Sigmoid colon (tissue), 4 donors: Measurements from ENCODE around the gene CABP4.

ENCODE experiments used
- CTCF ChIP-seq, 4 experiments: fragments of 450-650 bp in 3 of 4; fragments of 200-600 bp in 1 of 4; IDR thresholded peaks; one replicate each; pipeline ENCODE4 v1.5.1; 2016 to 2019; ENCODE audit warnings: antibody characterized with exemption in 4 of 4, mild to moderate bottlenecking in 3 of 4, moderate library complexity in 2 of 4
- POLR2A ChIP-seq, 2 donors: fragments of 450-650 bp; IDR thresholded peaks; one replicate each; pipeline ENCODE4 v1.6.1; 2016; ENCODE audit warnings: antibody characterized with exemption in 2 of 2, mild to moderate bottlenecking in 2 of 2, moderate library complexity in 2 of 2
- POLR2AphosphoS5 ChIP-seq, 4 donors: sonication (generic); formaldehyde crosslinking; IDR thresholded peaks; one replicate each; pipeline ENCODE4 v1.6.1; 2017; ENCODE audit warnings: antibody characterized with exemption in 4 of 4

GRCh38 chr11:67435727-67436458 is 19.3 kb upstream of the CABP4 start:
- TF ChIP-seq POLR2A (IDR thresholded peaks at IDR 0.05) (no peak), POLR2AphosphoS5 (IDR thresholded peaks at IDR 0.05) (no peak), CTCF (IDR thresholded peaks at IDR 0.05) (no peak)
